Neural cell (in vitro differentiated cells): Measurements from ENCODE around the gene PPP2R5B.

Experiments used
- CTCF ChIP-seq: fragments of 450-650 bp; IDR thresholded peaks from 2 replicates; pipeline ENCODE4 v1.5.1; 2014; ENCODE audit warnings: antibody characterized with exemption, mild to moderate bottlenecking, moderate library complexity; ENCODE audit not compliant: poor library complexity, severe bottlenecking
- EP300 ChIP-seq: fragments of 450-650 bp; conservative IDR thresholded peaks from 2 replicates; pipeline ENCODE4 v1.6.1; 2014; ENCODE audit warnings: antibody characterized with exemption, mild to moderate bottlenecking, moderate library complexity; ENCODE audit not compliant: poor library complexity, severe bottlenecking
- EZH2 ChIP-seq: fragments of 200-600, 300-800 bp; shearing (Covaris generic), sonication (generic); IDR thresholded peaks from 2 replicates; pipeline ENCODE4 v1.6.1; 2014; ENCODE audit warnings: antibody characterized with exemption, low read length, borderline replicate concordance, mild to moderate bottlenecking; ENCODE audit not compliant: insufficient read depth, poor library complexity, severe bottlenecking
- POLR2AphosphoS5 ChIP-seq: IDR thresholded peaks from 2 replicates; pipeline ENCODE4 v1.6.1; 2012
- RAD21 ChIP-seq: fragments of 450-650 bp; conservative IDR thresholded peaks from 2 replicates; pipeline ENCODE4 v1.6.1; 2014; ENCODE audit warnings: antibody characterized with exemption, mild to moderate bottlenecking, moderate library complexity
- SMC3 ChIP-seq: fragments of 450-650 bp; conservative IDR thresholded peaks from 2 replicates; pipeline ENCODE4 v1.6.1; 2014; ENCODE audit warnings: antibody characterized with exemption, mild to moderate bottlenecking, moderate library complexity; ENCODE audit not compliant: poor library complexity
- TF ChIP-seq, protein P1 (sequence below): IDR thresholded peaks from 2 replicates; pipeline ENCODE4 v1.6.1; 2012; ENCODE audit warnings: borderline replicate concordance

- TF ChIP-seq CTCF (no peak), EZH2 (no peak), SMC3 (no peak), POLR2AphosphoS5 (no peak), RAD21 (no peak), EP300 (no peak)
- TF ChIP-seq, protein P1, sequence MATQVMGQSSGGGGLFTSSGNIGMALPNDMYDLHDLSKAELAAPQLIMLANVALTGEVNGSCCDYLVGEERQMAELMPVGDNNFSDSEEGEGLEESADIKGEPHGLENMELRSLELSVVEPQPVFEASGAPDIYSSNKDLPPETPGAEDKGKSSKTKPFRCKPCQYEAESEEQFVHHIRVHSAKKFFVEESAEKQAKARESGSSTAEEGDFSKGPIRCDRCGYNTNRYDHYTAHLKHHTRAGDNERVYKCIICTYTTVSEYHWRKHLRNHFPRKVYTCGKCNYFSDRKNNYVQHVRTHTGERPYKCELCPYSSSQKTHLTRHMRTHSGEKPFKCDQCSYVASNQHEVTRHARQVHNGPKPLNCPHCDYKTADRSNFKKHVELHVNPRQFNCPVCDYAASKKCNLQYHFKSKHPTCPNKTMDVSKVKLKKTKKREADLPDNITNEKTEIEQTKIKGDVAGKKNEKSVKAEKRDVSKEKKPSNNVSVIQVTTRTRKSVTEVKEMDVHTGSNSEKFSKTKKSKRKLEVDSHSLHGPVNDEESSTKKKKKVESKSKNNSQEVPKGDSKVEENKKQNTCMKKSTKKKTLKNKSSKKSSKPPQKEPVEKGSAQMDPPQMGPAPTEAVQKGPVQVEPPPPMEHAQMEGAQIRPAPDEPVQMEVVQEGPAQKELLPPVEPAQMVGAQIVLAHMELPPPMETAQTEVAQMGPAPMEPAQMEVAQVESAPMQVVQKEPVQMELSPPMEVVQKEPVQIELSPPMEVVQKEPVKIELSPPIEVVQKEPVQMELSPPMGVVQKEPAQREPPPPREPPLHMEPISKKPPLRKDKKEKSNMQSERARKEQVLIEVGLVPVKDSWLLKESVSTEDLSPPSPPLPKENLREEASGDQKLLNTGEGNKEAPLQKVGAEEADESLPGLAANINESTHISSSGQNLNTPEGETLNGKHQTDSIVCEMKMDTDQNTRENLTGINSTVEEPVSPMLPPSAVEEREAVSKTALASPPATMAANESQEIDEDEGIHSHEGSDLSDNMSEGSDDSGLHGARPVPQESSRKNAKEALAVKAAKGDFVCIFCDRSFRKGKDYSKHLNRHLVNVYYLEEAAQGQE: no peak
Measured at GRCh38 chr11:64974124-64974523, 49.6 kb downstream of the PPP2R5B start.
